ENCODE results near the gene SPIN2B. TPM values are rescaled to one million over a fixed set of nuclear protein-coding genes. Genes with fewer than 3 reads are reported as not detected.

Gene SPIN2B
- total and polyA plus RNA-seq, 10 of the 15 experiments (the other 5 are each of a cell fraction or from before 2014, with no cell fraction given): 2.7 to 8.9 (median 6.0) TPM

DNA sequence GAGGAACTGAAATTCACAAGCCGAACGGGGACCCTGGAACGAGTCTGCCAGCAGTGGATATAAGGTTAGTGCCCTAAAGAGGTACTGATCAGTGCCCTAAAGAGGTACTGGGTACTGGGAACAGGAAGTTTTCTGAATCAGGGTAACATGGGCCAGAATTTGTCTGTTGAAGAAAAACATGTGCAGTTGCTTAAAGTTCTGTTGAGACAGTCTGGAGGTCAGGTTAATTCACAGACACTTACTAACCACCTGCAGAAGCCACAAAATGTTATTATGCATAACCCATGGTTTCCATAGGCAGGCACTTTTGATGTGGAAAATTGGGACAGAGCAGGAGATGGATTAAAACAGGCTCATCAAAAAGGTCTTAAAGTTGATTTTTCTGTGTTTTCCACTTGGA, 17.9 kb downstream of the SPIN2B start (continued):
- TF ChIP-seq CBX5 (IDR thresholded peaks at IDR 0.05; ENCODE audit: low read depth) (no peak), ZSCAN29 (IDR thresholded peaks at IDR 0.05) (no peak), SMC3 (IDR thresholded peaks at IDR 0.05; ENCODE audit: borderline replicate concordance, low read length) (no peak), TAF1 (IDR thresholded peaks at IDR 0.05; ENCODE audit: borderline replicate concordance, low read depth, low read length) (no peak), POLR2A (IDR thresholded peaks at IDR 0.05; ENCODE audit: low read depth, low read length) (no peak), TBL1XR1 (IDR thresholded peaks at IDR 0.05; ENCODE audit: low read depth, low read length) (no peak), PBX3 (IDR thresholded peaks at IDR 0.05; ENCODE audit: insufficient replicate concordance, low read depth, low read length) (no peak), BRCA1 (IDR thresholded peaks at IDR 0.05; ENCODE audit: low read depth, low read length) (no peak), RUNX3 (IDR thresholded peaks at IDR 0.05; ENCODE audit: low read length) (no peak), EP300 (IDR thresholded peaks at IDR 0.05; ENCODE audit: borderline replicate concordance in 1 of 2, control insufficient read depth in 1 of 2, low read depth in 2 of 2, low read length in 2 of 2) (no peak), PAX8 (IDR thresholded peaks at IDR 0.05) (no peak), SUZ12 (IDR thresholded peaks at IDR 0.05; ENCODE audit: unreplicated experiment) (no peak), RFX5 (IDR thresholded peaks at IDR 0.05; ENCODE audit: low read depth, low read length) (no peak)
- TF ChIP-seq, protein P1, sequence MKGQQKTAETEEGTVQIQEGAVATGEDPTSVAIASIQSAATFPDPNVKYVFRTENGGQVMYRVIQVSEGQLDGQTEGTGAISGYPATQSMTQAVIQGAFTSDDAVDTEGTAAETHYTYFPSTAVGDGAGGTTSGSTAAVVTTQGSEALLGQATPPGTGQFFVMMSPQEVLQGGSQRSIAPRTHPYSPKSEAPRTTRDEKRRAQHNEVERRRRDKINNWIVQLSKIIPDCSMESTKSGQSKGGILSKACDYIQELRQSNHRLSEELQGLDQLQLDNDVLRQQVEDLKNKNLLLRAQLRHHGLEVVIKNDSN (IDR thresholded peaks at IDR 0.05; ENCODE audit: borderline replicate concordance, extremely low read length, insufficient read depth, low read depth, low read length): no peak
- TF ChIP-seq, protein P2, sequence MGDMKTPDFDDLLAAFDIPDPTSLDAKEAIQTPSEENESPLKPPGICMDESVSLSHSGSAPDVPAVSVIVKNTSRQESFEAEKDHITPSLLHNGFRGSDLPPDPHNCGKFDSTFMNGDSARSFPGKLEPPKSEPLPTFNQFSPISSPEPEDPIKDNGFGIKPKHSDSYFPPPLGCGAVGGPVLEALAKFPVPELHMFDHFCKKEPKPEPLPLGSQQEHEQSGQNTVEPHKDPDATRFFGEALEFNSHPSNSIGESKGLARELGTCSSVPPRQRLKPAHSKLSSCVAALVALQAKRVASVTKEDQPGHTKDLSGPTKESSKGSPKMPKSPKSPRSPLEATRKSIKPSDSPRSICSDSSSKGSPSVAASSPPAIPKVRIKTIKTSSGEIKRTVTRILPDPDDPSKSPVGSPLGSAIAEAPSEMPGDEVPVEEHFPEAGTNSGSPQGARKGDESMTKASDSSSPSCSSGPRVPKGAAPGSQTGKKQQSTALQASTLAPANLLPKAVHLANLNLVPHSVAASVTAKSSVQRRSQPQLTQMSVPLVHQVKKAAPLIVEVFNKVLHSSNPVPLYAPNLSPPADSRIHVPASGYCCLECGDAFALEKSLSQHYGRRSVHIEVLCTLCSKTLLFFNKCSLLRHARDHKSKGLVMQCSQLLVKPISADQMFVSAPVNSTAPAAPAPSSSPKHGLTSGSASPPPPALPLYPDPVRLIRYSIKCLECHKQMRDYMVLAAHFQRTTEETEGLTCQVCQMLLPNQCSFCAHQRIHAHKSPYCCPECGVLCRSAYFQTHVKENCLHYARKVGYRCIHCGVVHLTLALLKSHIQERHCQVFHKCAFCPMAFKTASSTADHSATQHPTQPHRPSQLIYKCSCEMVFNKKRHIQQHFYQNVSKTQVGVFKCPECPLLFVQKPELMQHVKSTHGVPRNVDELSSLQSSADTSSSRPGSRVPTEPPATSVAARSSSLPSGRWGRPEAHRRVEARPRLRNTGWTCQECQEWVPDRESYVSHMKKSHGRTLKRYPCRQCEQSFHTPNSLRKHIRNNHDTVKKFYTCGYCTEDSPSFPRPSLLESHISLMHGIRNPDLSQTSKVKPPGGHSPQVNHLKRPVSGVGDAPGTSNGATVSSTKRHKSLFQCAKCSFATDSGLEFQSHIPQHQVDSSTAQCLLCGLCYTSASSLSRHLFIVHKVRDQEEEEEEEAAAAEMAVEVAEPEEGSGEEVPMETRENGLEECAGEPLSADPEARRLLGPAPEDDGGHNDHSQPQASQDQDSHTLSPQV (IDR thresholded peaks at IDR 0.05): no peak
- TF ChIP-seq, protein P3, sequence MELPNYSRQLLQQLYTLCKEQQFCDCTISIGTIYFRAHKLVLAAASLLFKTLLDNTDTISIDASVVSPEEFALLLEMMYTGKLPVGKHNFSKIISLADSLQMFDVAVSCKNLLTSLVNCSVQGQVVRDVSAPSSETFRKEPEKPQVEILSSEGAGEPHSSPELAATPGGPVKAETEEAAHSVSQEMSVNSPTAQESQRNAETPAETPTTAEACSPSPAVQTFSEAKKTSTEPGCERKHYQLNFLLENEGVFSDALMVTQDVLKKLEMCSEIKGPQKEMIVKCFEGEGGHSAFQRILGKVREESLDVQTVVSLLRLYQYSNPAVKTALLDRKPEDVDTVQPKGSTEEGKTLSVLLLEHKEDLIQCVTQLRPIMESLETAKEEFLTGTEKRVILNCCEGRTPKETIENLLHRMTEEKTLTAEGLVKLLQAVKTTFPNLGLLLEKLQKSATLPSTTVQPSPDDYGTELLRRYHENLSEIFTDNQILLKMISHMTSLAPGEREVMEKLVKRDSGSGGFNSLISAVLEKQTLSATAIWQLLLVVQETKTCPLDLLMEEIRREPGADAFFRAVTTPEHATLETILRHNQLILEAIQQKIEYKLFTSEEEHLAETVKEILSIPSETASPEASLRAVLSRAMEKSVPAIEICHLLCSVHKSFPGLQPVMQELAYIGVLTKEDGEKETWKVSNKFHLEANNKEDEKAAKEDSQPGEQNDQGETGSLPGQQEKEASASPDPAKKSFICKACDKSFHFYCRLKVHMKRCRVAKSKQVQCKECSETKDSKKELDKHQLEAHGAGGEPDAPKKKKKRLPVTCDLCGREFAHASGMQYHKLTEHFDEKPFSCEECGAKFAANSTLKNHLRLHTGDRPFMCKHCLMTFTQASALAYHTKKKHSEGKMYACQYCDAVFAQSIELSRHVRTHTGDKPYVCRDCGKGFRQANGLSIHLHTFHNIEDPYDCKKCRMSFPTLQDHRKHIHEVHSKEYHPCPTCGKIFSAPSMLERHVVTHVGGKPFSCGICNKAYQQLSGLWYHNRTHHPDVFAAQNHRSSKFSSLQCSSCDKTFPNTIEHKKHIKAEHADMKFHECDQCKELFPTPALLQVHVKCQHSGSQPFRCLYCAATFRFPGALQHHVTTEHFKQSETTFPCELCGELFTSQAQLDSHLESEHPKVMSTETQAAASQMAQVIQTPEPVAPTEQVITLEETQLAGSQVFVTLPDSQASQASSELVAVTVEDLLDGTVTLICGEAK (IDR thresholded peaks at IDR 0.05; ENCODE audit: borderline replicate concordance): no peak

All from GM12878 (cell line).